GM21825 (cell line): ENCODE data around the gene UBE2E2.
"Not testable (repeated sequence)": the region's sequence is repeated elsewhere in the genome, so short reads cannot be mapped to it uniquely, and the experiment has no call there.

Source experiments
- ATAC-seq: cut with Tn5 transposase; IDR thresholded peaks from one replicate; pipeline ENCODE4 v1.9.1; 2021; ENCODE audit warnings: mild to moderate bottlenecking, moderate library complexity; ENCODE audit not compliant: unreplicated experiment

The UBE2E2 gene

GRCh38 chr3:23320586-23321570, 117.8 kb downstream of the UBE2E2 start:
- no peak for ATAC-seq

- ATAC-seq: no peak
These were observed 121.6 kb downstream of the UBE2E2 start for GRCh38 chr3:23324745-23325144.

GRCh38 chr3:23325466-23326065, 122.4 kb downstream of the UBE2E2 start:
- peak; percentile 47 for ATAC-seq

- ATAC-seq: no peak
These were observed 126.5 kb downstream of the UBE2E2 start for GRCh38 chr3:23329471-23330105.

- no peak for ATAC-seq
These were observed 127.4 kb downstream of the UBE2E2 start for GRCh38 chr3:23330568-23330967.

GRCh38 chr3:23331141-23331935, 128.2 kb downstream of the UBE2E2 start:
- no peak for ATAC-seq

GRCh38 chr3:23333633-23334032, 130.5 kb downstream of the UBE2E2 start:
- ATAC-seq: no peak

GRCh38 chr3:23336853-23337252, 133.7 kb downstream of the UBE2E2 start:
- not testable (repeated sequence) for ATAC-seq

GRCh38 chr3:23341147-23341838, 138.2 kb downstream of the UBE2E2 start:
- peak; percentile 64 for ATAC-seq

- no peak for ATAC-seq
These were observed 139.2 kb downstream of the UBE2E2 start for GRCh38 chr3:23342343-23342742.

- ATAC-seq: no peak
These were observed 140.4 kb downstream of the UBE2E2 start for GRCh38 chr3:23343509-23343908.

- ATAC-seq: no peak
These were observed 141.8 kb downstream of the UBE2E2 start for GRCh38 chr3:23344886-23345285.

GRCh38 chr3:23349444-23349843, 146.3 kb downstream of the UBE2E2 start:
- ATAC-seq: not testable (repeated sequence)

- ATAC-seq: no peak
These were observed 153.0 kb downstream of the UBE2E2 start for GRCh38 chr3:23356169-23356568.

- no peak for ATAC-seq
These were observed 153.8 kb downstream of the UBE2E2 start for GRCh38 chr3:23356923-23357322.

- ATAC-seq: no peak
These were observed 156.0 kb downstream of the UBE2E2 start for GRCh38 chr3:23359116-23359515.

- ATAC-seq: no peak
These were observed 161.9 kb downstream of the UBE2E2 start for GRCh38 chr3:23365066-23365465.

GRCh38 chr3:23368731-23369130, 165.6 kb downstream of the UBE2E2 start:
- ATAC-seq: no peak

- no peak for ATAC-seq
These were observed 169.2 kb downstream of the UBE2E2 start for GRCh38 chr3:23372285-23372684.
